DMS53 (cell line): ENCODE measurements around the gene VWA5B1.
A peak's percentile ranks its signal among the peaks of the same experiment; 100 is the strongest.

Source experiments
- DNase-seq: peaks from one replicate; lab custom pipeline; 2025; lab: John Stamatoyannopoulos, UW

Gene VWA5B1

DNA sequence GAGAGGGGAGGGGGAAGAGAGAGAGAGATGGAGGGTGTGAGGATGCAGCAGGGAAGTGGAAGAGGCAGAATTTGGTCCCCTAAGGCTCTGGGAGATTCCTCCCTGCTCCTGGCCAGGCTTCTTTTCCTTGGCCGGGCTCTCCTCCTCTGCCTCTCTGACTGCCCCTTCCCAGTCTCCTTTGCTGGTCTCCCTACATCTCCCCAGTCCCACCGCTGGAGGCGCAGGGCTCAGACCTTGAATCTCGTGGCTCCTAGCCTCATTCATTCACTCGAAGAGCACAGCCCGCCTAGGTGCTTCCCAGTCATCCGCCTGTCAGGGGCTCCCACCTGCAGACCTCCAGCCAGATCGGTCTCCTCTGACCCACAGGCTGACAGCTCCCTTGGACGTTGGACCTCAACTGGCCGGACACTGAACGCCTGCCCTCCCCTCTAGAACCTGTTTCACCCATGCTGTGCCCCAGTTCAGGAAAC, 76.5 kb downstream of the VWA5B1 start:
- DNase-seq, result peak; percentile 63

DNA sequence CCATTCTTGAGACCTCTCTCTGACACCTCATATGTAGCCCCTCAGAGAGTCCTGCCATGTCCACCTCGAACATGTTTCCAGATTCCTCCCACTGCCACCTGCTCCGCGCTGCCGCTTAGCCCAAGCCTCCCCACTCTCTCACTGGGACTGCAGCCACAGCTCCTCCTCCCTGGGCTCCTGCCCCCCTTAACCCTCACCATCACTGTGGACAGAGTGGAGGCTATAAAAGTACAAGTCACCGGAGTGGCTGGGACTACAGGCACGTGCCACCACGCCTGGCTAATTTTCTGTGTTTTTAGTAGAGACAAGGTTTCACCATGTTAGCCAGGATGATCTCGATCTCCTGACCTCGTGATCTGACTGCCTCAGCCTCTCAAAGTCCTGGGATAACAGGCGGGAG, 77.0 kb downstream of the VWA5B1 start:
- DNase-seq, result no peak

DNA sequence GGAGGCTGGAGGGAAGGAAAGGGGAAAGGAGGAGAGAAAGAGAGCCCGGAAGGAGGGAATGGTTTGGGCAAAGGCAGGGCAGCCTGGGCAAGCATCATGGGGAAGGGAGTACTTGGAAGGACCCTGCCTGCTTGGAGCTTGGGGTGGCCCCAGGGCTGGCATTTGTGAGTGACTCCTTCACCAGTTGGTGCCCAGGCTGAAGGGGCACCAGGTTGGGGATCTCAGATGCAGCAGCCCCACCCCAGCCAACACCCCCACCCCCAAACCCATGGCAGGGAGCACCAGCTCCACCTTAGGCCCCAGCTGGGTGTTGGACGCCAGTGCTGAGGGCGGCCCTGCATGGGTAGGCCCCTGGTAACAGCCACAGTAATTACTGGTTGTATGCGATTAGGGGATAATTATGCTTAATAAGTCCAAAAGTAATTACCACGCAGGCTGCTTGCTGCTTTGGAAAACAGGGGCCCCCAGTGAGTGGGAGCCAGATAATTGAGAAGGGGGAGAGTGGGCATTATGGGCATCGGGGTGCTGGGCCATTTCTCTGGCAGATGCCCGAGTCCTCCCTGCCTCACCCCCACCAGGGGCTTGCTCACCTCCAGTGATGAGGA, 78.3 kb downstream of the VWA5B1 start:
- no peak for DNase-seq

DNA sequence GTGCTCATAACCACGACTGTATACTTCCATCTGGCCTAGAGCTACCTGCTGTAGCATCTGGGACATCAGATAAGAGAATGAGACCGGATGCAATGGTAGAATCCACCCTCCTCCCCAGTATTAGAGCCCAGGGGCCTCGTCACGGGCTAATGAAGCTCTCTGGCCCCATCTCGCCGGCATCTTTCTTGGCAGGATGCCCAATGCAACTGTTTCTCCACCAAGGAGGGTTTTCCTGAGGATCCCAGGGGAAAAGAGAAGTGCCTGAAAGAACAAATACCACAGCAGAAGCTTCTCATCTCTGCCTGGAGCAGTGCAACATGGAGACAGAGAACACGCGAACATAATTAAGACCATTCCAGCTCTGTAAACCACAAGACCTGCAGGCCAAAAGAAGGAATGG, 80.0 kb downstream of the VWA5B1 start:
- DNase-seq, result no peak

DNA sequence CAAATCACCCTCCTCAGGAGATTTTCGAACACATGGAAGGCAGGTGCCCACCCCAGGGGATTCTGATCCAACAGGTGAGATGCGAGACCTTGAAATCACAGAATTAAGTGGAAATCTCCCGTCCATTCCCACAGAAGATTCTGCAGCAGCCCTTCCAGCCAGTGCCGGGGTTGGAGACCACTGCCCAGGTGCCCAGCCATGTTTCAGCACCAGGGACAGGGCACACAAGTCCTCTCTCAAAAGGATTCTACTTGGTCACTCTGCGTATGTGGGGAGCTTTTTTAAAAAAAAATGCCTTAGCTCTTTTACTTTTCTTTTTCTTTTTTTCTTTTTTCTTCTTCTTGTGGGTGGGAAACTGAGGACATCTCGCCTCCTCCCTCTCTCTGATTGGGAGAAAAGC, 80.7 kb downstream of the VWA5B1 start:
- no peak for DNase-seq

DNA sequence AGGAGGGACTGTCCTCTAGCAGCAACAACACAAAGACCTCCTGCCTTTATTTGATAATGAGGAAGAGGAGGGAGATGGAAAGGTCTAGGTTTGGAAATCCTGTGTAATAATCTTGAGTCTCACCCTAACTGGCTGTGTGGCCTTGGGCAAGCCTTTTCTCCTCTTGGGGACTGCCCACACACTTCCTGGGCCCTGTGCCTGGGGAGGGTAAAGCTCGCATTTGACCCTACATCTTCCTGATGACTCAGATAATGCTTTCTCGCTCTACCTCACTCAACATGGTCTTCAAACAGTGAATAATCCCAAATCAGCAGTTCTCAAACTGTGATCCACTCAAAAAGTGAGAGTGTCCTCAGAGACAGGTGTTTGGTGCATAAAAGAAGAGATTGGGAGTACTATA, 81.2 kb downstream of the VWA5B1 start:
- no peak for DNase-seq

DNA sequence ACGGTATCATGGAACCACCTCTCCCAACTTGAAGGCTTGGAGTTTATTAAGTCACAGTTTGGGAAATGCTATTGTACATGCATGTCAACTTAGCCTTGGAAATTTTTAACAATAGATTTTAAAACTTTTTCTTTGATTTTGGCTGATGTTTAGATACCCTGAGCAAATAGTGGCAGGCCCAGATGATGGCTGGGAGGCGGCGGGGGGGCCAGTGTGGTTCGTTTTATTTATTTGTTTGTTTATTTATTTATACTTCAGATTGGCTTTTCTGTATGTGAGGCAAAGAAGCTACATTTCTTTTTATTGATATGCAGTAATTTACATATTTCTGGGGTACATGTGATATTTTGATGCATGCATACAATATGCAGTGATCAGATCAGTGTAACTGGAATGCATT, 82.0 kb downstream of the VWA5B1 start:
- no peak for DNase-seq

DNA sequence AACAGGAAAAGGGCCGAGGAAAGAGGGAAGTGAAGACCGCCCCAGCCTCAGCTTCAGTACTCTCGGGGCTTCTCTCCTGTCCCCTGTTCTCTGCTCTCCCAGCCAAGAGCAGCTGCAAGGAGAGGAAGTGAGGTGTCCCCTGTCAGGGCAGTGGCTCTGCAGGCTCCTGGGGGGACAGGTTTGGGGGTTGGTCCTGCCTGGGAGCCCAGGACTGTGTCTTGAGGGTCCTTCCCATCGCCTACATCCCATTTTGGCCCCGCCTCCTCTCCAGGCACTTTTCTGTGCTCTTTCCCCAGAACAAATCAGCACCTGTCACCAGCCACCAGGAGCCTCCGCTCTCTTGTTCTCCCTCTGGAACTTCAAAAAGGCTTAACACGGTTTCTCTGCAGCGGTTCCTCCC, 82.6 kb downstream of the VWA5B1 start:
- no peak for DNase-seq

DNA sequence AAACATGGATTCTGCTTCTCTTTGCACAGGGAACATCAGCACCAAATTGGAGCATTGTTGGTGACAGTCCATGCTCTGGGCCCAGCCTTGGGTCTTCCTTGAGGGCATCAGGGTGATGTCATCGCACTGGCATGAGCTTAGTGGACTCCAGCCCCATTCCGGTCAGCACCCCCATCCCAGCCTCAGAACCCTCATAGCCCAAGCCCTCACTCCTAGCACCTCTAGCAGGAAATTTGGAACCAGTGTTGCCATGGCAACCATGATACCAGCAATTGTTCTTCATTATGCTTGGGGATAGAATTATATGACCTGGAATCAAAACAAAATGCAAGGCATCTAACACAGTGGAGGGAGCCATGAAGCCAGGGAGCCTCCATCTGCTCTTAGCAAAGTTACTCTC, 83.1 kb downstream of the VWA5B1 start:
- peak; percentile 12 for DNase-seq

DNA sequence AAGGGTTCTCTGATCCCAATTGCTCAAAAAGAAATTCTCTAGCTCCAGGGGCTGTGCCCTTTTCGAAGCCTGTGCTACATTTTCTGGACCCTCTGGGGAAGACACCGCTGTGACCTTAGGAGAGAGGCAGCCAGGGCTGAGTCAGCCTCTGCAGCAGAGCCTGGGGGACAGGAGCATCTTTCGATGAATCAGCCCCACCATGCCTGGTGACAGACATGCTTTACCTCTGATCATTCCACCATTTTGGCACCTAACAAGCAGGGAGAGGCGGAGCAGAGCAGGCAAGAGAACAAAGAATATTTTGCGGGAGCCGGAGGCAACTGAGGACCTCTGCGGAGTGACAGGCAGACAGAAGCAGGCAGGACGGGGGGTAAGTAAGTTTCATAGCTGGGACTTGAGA, 84.9 kb downstream of the VWA5B1 start:
- DNase-seq, result no peak

DNA sequence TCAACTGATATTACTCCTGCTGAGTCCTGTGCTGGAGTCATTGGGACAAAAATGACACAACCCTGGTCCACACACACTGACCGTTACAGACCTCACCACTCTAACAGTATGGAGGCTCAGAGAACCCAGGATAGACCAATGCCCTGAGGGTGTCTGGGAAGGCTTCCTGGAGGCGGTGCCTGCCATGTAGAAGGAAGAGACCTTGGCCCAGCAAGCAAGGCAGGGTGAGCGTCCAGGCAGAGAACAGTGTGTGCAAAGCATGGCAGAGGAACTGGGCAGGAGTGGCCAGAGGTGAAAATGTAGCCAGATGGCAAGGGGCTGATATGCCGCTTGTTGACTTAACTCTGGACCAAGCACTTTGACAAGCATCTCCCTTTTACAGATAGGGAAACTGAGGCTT, 85.5 kb downstream of the VWA5B1 start:
- no peak for DNase-seq

DNA sequence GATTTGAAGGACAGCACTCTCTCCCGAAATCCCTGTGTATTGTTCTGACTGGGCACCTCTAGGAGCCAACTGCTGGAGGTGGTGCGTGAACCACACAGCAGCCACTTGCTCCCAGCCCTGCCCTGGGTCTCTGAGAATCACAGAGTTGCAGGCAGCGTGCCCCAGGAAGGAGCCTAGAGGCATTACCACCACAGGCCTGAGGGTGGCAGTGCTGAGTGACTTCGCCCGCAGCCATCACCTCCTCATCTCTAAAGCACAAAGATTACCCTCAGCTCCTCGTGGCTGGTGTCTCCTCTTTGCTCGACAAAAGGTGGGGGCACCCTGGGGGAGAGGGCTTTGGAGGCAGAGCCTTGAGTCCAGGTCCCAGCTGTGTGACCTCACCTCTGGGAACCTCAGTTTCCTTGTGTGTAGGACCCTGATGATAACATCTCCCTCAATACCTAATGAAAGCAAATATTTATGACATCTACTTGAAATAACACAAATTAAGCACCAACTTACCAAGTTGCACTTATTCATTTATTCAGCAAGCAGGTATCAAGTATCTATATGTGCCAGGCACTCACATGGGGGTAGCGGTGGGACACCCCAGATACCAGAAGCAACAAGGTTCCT, 86.3 kb downstream of the VWA5B1 start:
- DNase-seq, result peak; percentile 67

DNA sequence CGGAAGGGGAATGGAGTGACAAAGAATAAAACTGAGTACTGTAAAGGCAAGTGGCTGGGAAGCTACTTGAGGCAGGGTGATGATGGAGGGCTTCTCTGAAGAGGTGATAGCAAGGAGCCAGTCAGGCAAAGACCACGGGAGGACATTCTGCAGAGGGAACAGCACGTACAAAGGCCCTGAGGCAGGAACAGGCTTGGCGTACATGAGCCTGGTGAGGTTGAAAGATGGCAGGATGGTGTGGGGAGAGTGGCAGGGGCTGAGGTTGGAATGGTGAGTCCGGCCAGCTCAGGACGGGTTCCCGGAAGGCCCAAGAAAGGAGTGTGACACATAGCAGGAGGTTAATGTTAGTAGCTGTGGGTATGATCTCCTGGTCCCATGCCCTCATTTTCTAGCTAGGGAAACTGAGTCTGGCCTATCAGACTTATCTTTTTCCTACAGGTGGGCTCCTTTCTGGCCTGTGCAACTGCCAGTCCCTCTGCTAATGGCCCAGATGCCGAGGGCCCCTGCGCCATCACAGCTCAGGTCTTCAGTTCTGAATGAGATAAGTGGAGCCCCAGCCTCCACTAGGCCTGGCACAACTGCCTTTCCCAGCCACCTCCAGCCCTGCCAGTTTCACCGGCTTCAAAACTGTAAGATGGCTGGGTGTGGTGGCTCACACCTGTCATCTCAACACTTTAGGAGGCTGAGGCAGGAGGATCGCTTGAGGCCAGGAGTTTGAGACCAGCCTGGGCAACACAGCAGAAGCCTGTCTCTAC, 87.0 kb downstream of the VWA5B1 start:
- DNase-seq, result no peak

DNA sequence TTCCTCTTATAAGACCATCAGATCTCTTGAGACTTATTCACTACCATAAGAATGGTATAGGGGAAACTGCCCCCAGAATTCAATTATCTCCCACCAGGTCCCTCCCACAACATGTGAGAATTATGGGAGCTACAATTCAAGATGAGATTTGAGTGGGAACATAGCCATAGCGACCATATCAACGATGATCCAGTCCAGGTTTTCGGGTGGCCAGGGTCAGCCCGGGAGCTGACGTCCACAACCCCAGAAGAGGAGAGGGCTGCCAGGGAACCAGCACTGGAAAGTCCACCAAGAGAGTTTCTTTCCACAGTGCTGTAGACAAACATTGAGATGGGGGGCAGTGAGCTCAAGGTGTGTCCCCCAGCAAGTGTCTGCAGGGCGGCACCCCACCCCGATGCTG, 88.4 kb downstream of the VWA5B1 start:
- DNase-seq, result no peak

DNA sequence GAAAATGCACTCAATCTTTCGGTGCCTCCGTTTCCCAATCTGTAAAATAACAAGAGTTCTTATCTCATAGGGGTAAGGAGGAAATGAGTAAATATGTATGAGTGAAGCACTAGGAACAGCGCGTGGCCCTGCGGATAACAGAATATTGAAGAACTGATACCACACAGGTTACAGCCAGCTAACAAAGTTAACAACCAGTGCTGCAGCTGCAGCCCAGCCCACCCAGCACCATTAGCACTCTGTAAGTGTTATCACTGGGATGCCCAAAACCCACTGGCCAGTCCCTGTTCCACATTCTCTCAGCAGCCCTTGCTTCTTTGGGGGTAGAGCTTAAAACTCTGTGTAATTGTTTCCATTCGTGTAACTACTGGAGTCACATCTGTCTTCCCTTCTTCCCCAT, 89.5 kb downstream of the VWA5B1 start:
- no peak for DNase-seq

DNA sequence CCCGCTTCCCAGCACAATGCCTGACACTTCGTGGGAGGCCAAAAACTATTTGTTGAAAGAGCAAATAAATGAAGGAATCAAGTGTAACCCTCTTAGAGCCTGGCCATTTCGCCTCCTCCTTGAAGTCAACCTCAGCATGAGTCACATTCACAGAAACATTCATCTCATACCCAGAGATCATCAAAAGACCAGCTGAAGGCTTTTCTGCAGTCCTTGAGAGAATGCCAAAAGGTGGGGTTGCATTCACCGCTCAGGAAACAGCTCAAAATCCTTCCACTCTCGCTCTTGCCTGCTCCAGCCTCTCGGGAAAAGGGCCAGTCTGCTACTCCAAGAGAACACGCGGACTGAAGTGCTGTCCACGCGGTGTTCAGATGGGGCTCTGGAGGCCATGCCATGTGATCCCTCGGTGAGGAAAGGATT, 90.0 kb downstream of the VWA5B1 start:
- no peak for DNase-seq

DNA sequence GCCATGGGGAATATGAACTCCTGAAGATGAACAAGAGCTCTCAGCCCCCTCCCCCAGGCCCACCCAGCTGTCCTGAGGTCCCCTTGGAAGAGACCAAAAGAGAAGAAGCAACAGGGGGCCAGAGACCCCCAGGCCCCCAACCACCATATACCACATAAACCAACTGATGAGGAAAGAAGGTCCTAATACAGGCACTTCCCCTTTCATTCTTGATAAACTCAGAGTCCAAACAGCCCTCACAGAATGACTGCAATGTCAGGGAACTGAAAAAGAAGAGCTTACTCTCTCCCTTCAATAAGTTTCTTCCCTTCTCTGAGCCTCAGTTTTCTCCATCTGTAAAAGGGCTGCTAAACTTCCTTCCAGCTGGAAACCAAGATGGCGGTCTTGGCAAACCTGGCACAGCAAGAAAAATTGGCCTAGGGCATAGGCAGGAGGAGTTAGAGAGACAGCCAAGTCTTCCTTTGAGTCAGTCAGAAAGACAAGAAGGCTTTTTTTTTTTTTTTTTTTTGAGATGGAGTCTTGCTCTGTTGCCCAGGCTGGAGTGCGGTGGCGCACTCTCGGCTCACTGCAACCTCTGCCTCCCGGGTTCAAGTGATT, 90.5 kb downstream of the VWA5B1 start:
- no peak for DNase-seq

DNA sequence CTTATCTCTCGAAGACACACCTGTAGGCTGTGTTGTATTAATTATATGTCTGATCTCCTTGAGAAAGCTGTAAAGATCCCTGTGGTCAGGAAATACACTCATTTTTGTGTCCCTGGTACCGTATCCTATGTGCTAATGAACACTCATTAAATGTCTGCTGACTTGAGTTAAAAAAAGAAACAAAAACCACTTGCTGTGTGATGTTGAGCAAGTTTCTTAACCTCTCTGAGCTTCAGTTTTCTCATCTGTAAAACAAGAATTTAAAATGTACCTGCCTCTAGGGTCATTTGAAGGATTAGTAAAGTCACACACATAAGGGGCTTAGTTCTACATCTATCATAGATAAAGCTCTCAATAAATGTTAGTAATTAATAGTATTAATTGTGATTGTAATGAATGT, 91.3 kb downstream of the VWA5B1 start:
- DNase-seq, result no peak

DNA sequence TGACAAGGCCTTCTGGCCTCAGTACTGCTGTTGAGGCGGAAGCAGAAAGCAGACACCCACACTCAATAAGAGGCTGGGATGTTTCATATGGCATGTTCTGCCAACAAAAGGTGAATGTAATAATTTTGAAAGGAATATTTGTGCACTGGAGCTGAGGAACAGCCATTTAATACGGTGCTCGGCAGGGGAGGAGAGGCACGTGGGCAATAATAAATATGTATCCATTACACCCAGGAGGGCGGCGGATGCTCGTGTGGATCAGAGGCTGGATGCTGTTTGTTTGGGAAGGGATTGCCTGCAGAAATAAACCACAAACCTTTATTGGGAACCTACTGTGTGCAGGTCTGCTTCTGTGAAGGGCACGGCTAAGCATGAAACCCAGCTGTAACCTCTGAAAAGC, 92.0 kb downstream of the VWA5B1 start:
- no peak for DNase-seq

DNA sequence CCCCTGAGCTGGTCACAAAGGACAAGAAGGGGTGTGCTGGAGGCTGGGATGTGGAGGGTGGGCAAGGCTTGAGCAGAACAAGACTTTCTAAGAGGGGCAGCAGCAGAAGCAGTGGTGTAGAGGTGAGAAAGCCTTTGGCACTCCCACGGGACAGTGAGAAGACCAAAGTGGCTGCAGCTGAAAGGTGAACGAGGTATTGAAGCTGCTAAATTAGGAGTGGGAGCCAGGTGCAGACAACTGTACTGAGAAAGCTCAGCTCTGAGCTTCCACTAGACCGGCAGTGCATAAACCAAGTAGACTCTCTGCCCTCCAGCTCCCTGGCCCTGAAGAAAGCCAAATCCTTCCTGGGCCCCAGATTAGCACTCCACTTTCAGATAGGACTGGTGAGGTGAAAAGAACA, 93.0 kb downstream of the VWA5B1 start:
- no peak for DNase-seq

DNA sequence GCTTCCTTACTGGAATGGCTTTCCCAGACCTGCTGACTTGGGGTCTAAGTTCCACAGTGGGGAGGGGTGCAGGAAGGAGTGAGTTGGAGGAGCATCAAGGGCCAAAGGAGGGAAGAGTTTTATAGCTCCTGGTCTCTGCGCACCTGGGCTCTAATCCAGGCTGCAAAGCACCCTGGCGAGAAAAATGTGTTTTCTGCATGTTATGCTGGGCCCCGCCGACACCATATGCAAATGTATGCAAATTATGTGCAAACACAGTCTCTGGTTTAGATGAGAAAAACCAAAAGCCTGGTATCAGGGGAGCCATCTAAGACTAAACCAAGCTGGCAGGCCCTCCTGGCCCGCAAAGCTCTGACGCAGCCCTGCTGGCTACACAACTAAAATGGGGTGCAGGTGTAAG, 95.0 kb downstream of the VWA5B1 start:
- DNase-seq, result no peak

DNA sequence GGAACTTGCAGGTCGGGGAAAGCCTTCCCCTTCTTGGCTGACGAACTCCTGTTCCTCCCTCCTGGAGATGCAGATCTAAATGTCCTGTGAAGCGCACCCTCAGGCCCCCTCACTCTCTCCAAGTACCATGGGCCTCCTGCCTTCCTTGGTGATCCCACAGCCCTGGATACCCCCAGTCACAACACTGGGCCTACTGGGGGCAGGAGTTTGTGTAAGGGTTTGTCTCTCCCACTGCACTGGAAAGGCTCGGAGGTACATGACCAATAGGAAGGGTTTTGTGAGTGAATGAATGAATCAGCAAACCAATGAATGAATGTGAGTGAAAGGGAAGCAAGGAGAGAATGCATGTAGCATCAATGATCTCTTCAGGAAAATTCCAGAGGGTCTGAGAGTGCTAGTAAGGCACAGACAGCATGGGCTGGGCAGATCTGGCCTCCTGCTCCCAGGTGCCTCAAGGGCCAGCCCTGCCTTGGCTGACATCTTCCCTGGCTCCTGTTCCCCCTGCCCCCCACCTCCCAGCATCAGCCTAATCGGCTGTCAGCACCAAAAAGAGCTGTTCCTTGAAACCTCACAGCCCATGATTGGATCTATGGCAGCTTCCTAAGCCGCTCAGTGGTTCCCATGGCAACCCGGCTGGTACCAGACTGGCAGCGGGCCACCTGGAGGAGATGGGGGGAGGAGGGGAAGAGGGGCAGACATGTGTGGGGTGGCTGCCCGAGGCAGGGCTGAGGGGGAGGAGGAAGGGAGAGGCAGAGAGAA, 95.8 kb downstream of the VWA5B1 start:
- DNase-seq, result peak; percentile 22
